K562 (cell line): ENCODE results near the gene FN3K. TPM values are rescaled to one million over a fixed set of nuclear protein-coding genes. Genes with fewer than 3 reads are reported as not detected.

Source experiments
- ATAC-seq: fragments of 200-7000 bp; cut with Tn5 transposase; 3 replicates; pipeline ENCODE4 v1.9.1; 2020; ENCODE audit warnings: moderate library complexity
- BruUV-seq: library from RNA; stranded (reverse); fragments of 400-500 nt; replicated peaks from 2 replicates; lab custom pipeline; 2021; lab: Mats Ljungman, UMichigan
- CTCF ChIA-PET: fragments of 300-600 bp; formaldehyde crosslinking; extraction: SDS; loops from one replicate; lab custom pipeline; 2021; ENCODE audit warnings: low intra/inter-chr PET ratio; lab: Yijun Ruan, JAX
- POLR2A ChIA-PET: fragments of 300-600, 350-650 bp; sonication (Branson Sonifier 250); formaldehyde crosslinking; extraction: SDS; loops from one replicate; lab custom pipeline; 2021; ENCODE audit warnings: antibody characterized with exemption, inconsistent platforms; lab: Yijun Ruan, JAX
- DNase-seq, 4 experiments: peaks; one replicate each; pipeline versions ENCODE4 v3.0.0 to v3.0.0-alpha.2; 2011 to 2018; ENCODE audit warnings: low spot score in 3 of 4, mixed read lengths in 3 of 4; ENCODE audit errors: extremely low read depth in 1 of 4
- FAIRE-seq: peaks from 2 replicates; lab custom pipeline; 2011; peaks lifted over from hg19 to GRCh38; lab: Jason Lieb, UNC
- H2AFZ ChIP-seq: 2 replicates; pipeline ENCODE4 v1.6.0; 2011; ENCODE audit warnings: low read depth, low read length, control low read depth, inconsistent platforms
- H3K27ac ChIP-seq: fragments of 200-600 bp; 3 replicates; pipeline ENCODE4 v1.8.0; 2011; ENCODE audit warnings: low read depth, mild to moderate bottlenecking, control low read depth, inconsistent platforms, low read length, moderate library complexity, mixed read lengths; ENCODE audit errors: extremely low read depth
- H3K27me3 ChIP-seq, 2 experiments: fragments of 300-600 bp in 1 of 2; 2 replicates in 1 of 2; 3 replicates in 1 of 2; pipeline versions ENCODE4 v1.6.0 to v1.8.0; 2011; ENCODE audit warnings: inconsistent platforms in 2 of 2, low read length in 2 of 2, mild to moderate bottlenecking in 1 of 2, mixed read lengths in 1 of 2, moderate library complexity in 1 of 2; ENCODE audit not compliant: control insufficient read depth in 2 of 2, insufficient read depth in 2 of 2
- H3K36me3 ChIP-seq: fragments of 300-600 bp; 3 replicates; pipeline ENCODE4 v1.8.0; 2011; ENCODE audit warnings: mild to moderate bottlenecking, low read length, inconsistent platforms; ENCODE audit not compliant: control insufficient read depth, insufficient read depth
- H3K4me1 ChIP-seq, 2 experiments: fragments of 200-600 bp in 1 of 2; replicated peaks in 1 of 2; 2 replicates in 1 of 2; 3 replicates in 1 of 2; pipeline versions ENCODE4 v1.5.1 to v1.8.0; 2011; ENCODE audit warnings: inconsistent platforms in 2 of 2, low read length in 2 of 2, mild to moderate bottlenecking in 1 of 2, mixed read lengths in 1 of 2, moderate library complexity in 1 of 2; ENCODE audit not compliant: control insufficient read depth in 2 of 2, insufficient read depth in 2 of 2
- H3K4me2 ChIP-seq: 2 replicates; pipeline ENCODE4 v1.6.1; 2011; ENCODE audit warnings: low read length, control low read depth, inconsistent platforms, mixed read lengths; ENCODE audit not compliant: insufficient read depth
- H3K4me3 ChIP-seq: fragments of 200-600 bp; sonication (generic), shearing (Covaris generic); 2 replicates; pipeline ENCODE4 v1.5.1; 2016; ENCODE audit warnings: control low read depth, inconsistent platforms
- H3K79me2 ChIP-seq: fragments of 200-600 bp; 3 replicates; pipeline ENCODE4 v1.8.0; 2011; ENCODE audit warnings: low read length, inconsistent platforms; ENCODE audit not compliant: control insufficient read depth, insufficient read depth
- H3K9ac ChIP-seq, 2 experiments: 2 replicates each; pipeline versions ENCODE4 v1.6.0 to v1.6.1; 2011; ENCODE audit warnings: low read depth in 2 of 2, low read length in 2 of 2, control low read depth in 1 of 2, inconsistent platforms in 1 of 2, mild to moderate bottlenecking in 1 of 2, mixed read lengths in 1 of 2; ENCODE audit not compliant: insufficient read depth in 1 of 2
- H3K9me1 ChIP-seq: one replicate; pipeline ENCODE4 v1.6.0; 2011; ENCODE audit warnings: inconsistent platforms, mild to moderate bottlenecking, low read length, moderate library complexity; ENCODE audit not compliant: control insufficient read depth, insufficient read depth
- H3K9me3 ChIP-seq: replicated peaks from 2 replicates; pipeline ENCODE4 v1.5.1; 2011; ENCODE audit warnings: low read depth, low read length, inconsistent platforms; ENCODE audit not compliant: control insufficient read depth, insufficient read depth
- H4K20me1 ChIP-seq: replicated peaks from 2 replicates; pipeline ENCODE4 v1.6.1; 2011; ENCODE audit warnings: low read length, inconsistent platforms, mixed read lengths; ENCODE audit not compliant: control insufficient read depth, insufficient read depth
- KAT8 ChIP-seq: fragments of 450-650 bp; IDR thresholded peaks from 2 replicates; pipeline ENCODE4 v1.6.1; 2016; ENCODE audit warnings: low read depth, mild to moderate bottlenecking
- KLF10 ChIP-seq: fragments of 250-450 bp; sonication (Bioruptor Pico); IDR thresholded peaks from 2 replicates; pipeline ENCODE4 v1.6.1; 2021; ENCODE audit warnings: matching md5 sums
- MTA2 ChIP-seq: fragments of 450-650 bp; IDR thresholded peaks from 2 replicates; pipeline ENCODE4 v1.6.1; 2016; ENCODE audit warnings: low read depth
- NR3C1 ChIP-seq: sonication (generic); formaldehyde crosslinking; IDR thresholded peaks from 2 replicates; pipeline ENCODE4 v1.8.1; 2022; ENCODE audit warnings: missing genetic modification reagents
- RFX7 ChIP-seq: fragments of 250-450 bp; sonication (Bioruptor Pico); IDR thresholded peaks from 2 replicates; pipeline ENCODE4 v1.5.1; 2021; ENCODE audit warnings: mild to moderate bottlenecking
- ZBTB40 ChIP-seq, 2 experiments: fragments of 450-650 bp in 1 of 2; sonication (generic) in 1 of 2; formaldehyde crosslinking in 1 of 2; IDR thresholded peaks; 2 replicates each; pipeline versions ENCODE4 v1.7.1 to v1.9.0; 2016 to 2022; ENCODE audit warnings: inconsistent platforms in 1 of 2, mild to moderate bottlenecking in 1 of 2, missing genetic modification reagents in 1 of 2
- ZEB2 ChIP-seq: fragments of 450-650 bp; IDR thresholded peaks from 2 replicates; pipeline ENCODE4 v1.6.1; 2016
- ZNF143 ChIP-seq: sonication (generic); formaldehyde crosslinking; IDR thresholded peaks from 2 replicates; pipeline ENCODE4 v1.9.0; 2022; ENCODE audit warnings: mild to moderate bottlenecking, missing genetic modification reagents
- ZNF324 ChIP-seq: fragments of 250-450 bp; sonication (Bioruptor Pico); IDR thresholded peaks from 2 replicates; pipeline ENCODE4 v1.4.0; 2020; ENCODE audit warnings: mild to moderate bottlenecking
- ZNF589 ChIP-seq: fragments of 200-800 bp; sonication (Bioruptor generic); IDR thresholded peaks from 2 replicates; pipeline ENCODE4 v1.6.1; 2016; ENCODE audit warnings: low read depth, missing genetic modification characterization, missing compliant biosample characterization
- ZNF766 ChIP-seq: fragments of 200-800 bp; sonication (Bioruptor generic); conservative IDR thresholded peaks from 2 replicates; pipeline ENCODE4 v1.6.1; 2016; ENCODE audit warnings: missing genetic modification characterization, missing compliant biosample characterization
- WGBS: fragments of 100-300 bp; shearing (Covaris generic); methylation state at CpG from one replicate; pipeline ENCODE4 v1.1.6; 2016; ENCODE audit warnings: low coverage, mixed read lengths; ENCODE audit not compliant: insufficient coverage; ENCODE audit errors: missing lambda C conversion rate; 5-methylcytosine and 5-hydroxymethylcytosine counted together
- in situ Hi-C: fragments of 300-500 bp; cut with MboI; formaldehyde crosslinking; loops from 4 replicates; pipeline ENCODE4 v1.15.0; 2018; ENCODE audit warnings: inconsistent platforms, mixed read lengths
- intact Hi-C: fragments of 100-400 bp; cut with micrococcal nuclease; formaldehyde crosslinking; loops from 2 replicates; pipeline ENCODE4 v1.14.2; 2022
- polyA plus RNA-seq, 8 experiments: library from polyadenylated mRNA; depleted of rRNA in 4 of 8; stranded (reverse) in 5 of 8; unstranded in 3 of 8; fragments of >200 nt; fragmentation: Nextera tagmentation in 2 of 8; fragmentation: Illumina TruSeq in 1 of 8; extraction: Ambion mirVana in 2 of 8; extraction: Trizol in 1 of 8; gene quantifications; 2 replicates each; pipeline versions ENCODE4 v1.2.1 to v1.2.3, GENCODE V29; 2011 to 2014; ENCODE audit warnings: inconsistent platforms in 1 of 8, missing spikeins in 1 of 8
- total RNA-seq, 7 experiments: library from RNA; depleted of rRNA in 6 of 7; stranded (reverse); fragments of >200 nt in 6 of 7; fragmentation: Illumina TruSeq in 2 of 7; extraction: Trizol in 2 of 7; gene quantifications; 2 replicates each; pipeline versions ENCODE4 v1.2.1 to v1.2.3, GENCODE V29; 2011 to 2021; ENCODE audit warnings: low replicate concordance in 1 of 7

The FN3K gene
- total and polyA plus RNA-seq, 9 of the 15 experiments (the other 6 are each of a cell fraction or from before 2014, with no cell fraction given), result 0.08 to 22.7 (median 3.8) TPM

- intact Hi-C loops (loop anchor here (5.0 kb wide), 1 partner anchor 37 kb away; the partner anchor contains the start of gene FN3KRP), in situ Hi-C loops (no loop called here)
- POLR2A ChIA-PET, result interaction anchor here (0.6 to 1.2 kb wide), 2 partner anchors 9 to 27 kb away, joined by 3 read pairs; no protein-coding TSS in a partner anchor
- peak overlapping the region; percentile 66 for H3K27ac ChIP-seq
- ATAC-seq, result peak; percentile 61
- peak overlapping the region; percentile 34 to 46; a peak in 1 of 4 replicates for H3K9ac ChIP-seq
- H3K79me2 ChIP-seq, result peaks cover 42% of the 10 kb centered on the region
- peaks cover 34% of the 10 kb centered on the region; the same call in 2 of the 3 replicates for H3K36me3 ChIP-seq
- H3K4me2 ChIP-seq, result peak overlapping the region; percentile 74
- H3K4me1 ChIP-seq, result peaks cover 24 to 38% of the 10 kb centered on the region in 2 experiments
- no peaks in the 10 kb centered on the region for H4K20me1 ChIP-seq
- H2AFZ ChIP-seq, result peak overlapping the region; percentile 41
- H3K9me3 ChIP-seq, result peaks cover 6% of the 10 kb centered on the region; the same call in 1 of the 2 replicates
- H3K9me1 ChIP-seq, result peaks cover 2% of the 10 kb centered on the region
- 28% methylated on average over 15 of the region's 19 CpGs for WGBS
- TSS peak; percentile 38 for BruUV-seq
- peak overlapping the region; percentile 23; the same call in 1 of the 2 replicates for H3K4me3 ChIP-seq
- peak; percentile 94 for FAIRE-seq
- CTCF ChIA-PET, result interaction anchor here (0.6 kb wide), 1 partner anchor 131 kb away, joined by 3 read pairs; no protein-coding TSS in a partner anchor
- peak; percentile 60 to 83 (median 72) for DNase-seq
- H3K27me3 ChIP-seq, result no peaks in the 10 kb centered on the region
- no peak for TF ChIP-seq KAT8
- TF ChIP-seq RFX7 (CRISPR knock-in tag), result no peak
- TF ChIP-seq NR3C1 (CRISPR knock-in tag), result no peak
- peak; percentile 20; the same call in 1 of the 2 replicates for TF ChIP-seq ZBTB40 (IDR thresholded peaks at IDR 0.05)
- no peak for TF ChIP-seq ZBTB40 (CRISPR knock-in tag; IDR thresholded peaks at IDR 0.05)
- TF ChIP-seq ZNF589 (CRISPR knock-in tag), result no peak
- no peak for TF ChIP-seq ZEB2
- TF ChIP-seq ZNF143, result no peak
- no peak for TF ChIP-seq MTA2
- TF ChIP-seq ZNF324 (CRISPR knock-in tag), result no peak
- no peak for TF ChIP-seq ZNF766 (CRISPR knock-in tag)
- TF ChIP-seq KLF10 (CRISPR knock-in tag), result no peak
These were observed 19.1 kb downstream of the FN3K start for GRCh38 chr17:82754297-82755208.
